DOHH2 (cell line): Measurements from ENCODE around the gene C2CD4B.

Experiments used
- EZH2phosphoT487 ChIP-seq: fragments of 200-600 bp; sonication (generic); IDR thresholded peaks from 2 replicates; pipeline ENCODE4 v1.6.1; 2017; ENCODE audit warnings: borderline replicate concordance, mild to moderate bottlenecking, antibody characterized with exemption, low read length, moderate library complexity, mixed read lengths
- TF ChIP-seq, protein P1 (sequence below): fragments of 200-600 bp; sonication (generic); IDR thresholded peaks from one replicate; pipeline ENCODE4 v1.5.1; 2014; ENCODE audit warnings: antibody characterized with exemption, mild to moderate bottlenecking, low read depth, low read length; ENCODE audit not compliant: poor library complexity, severe bottlenecking

GRCh38 chr15:62122249-62122648 lies 42.8 kb downstream of the C2CD4B start:
- TF ChIP-seq, protein P1, sequence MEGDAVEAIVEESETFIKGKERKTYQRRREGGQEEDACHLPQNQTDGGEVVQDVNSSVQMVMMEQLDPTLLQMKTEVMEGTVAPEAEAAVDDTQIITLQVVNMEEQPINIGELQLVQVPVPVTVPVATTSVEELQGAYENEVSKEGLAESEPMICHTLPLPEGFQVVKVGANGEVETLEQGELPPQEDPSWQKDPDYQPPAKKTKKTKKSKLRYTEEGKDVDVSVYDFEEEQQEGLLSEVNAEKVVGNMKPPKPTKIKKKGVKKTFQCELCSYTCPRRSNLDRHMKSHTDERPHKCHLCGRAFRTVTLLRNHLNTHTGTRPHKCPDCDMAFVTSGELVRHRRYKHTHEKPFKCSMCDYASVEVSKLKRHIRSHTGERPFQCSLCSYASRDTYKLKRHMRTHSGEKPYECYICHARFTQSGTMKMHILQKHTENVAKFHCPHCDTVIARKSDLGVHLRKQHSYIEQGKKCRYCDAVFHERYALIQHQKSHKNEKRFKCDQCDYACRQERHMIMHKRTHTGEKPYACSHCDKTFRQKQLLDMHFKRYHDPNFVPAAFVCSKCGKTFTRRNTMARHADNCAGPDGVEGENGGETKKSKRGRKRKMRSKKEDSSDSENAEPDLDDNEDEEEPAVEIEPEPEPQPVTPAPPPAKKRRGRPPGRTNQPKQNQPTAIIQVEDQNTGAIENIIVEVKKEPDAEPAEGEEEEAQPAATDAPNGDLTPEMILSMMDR, result no peak
- no peak for TF ChIP-seq EZH2phosphoT487
